Left lung (tissue), 10 donors: ENCODE measurements around the gene SPATA13. TPM values are rescaled to one million over a fixed set of nuclear protein-coding genes. Genes with fewer than 3 reads are reported as not detected.

ENCODE experiments used
- ATAC-seq: fragments of 200-7000 bp; cut with Tn5 transposase; one replicate; pipeline ENCODE4 v1.9.1; 2020; ENCODE audit warnings: moderate library complexity
- DNase-seq, 4 donors: peaks; one replicate each; pipeline ENCODE4 v3.0.0-alpha.2; 2013 to 2020
- H3K27ac ChIP-seq, 2 donors: fragments of 200-600 bp; sonication (generic) in 1 of 2; one replicate each; pipeline versions ENCODE4 v1.5.0 to v1.8.0; 2020 to 2021
- H3K27me3 ChIP-seq, 2 donors: fragments of 200-600 bp; sonication (generic) in 1 of 2; one replicate each; pipeline versions ENCODE4 v1.5.0 to v1.8.0; 2020 to 2021
- H3K36me3 ChIP-seq, 2 donors: fragments of 200-600 bp; sonication (generic) in 1 of 2; one replicate each; pipeline versions ENCODE4 v1.5.0 to v1.8.0; 2020 to 2021
- H3K4me1 ChIP-seq, 2 donors: fragments of 200-600 bp; one replicate each; pipeline ENCODE4 v1.8.0; 2021
- H3K4me3 ChIP-seq, 2 donors: fragments of 200-600 bp; sonication (generic) in 1 of 2; one replicate each; pipeline versions ENCODE4 v1.5.0 to v1.8.0; 2020 to 2021; ENCODE audit warnings: mild to moderate bottlenecking in 1 of 2
- H3K9me3 ChIP-seq, 2 donors: fragments of 200-600 bp; sonication (generic) in 1 of 2; one replicate each; pipeline versions ENCODE4 v1.5.0 to v1.8.0; 2020 to 2021
- CTCF ChIP-seq, 2 donors: fragments of 200-600 bp; sonication (generic) in 1 of 2; IDR thresholded peaks; one replicate each; pipeline versions ENCODE4 v1.5.0 to v1.8.0; 2021; ENCODE audit warnings: antibody characterized with exemption in 2 of 2
- intact Hi-C, 2 donors: fragments of 100-400 bp; cut with DNase I; formaldehyde crosslinking; loops; one replicate each; pipeline versions ENCODE4 v1.11.2 to v1.14.2; 2022
- polyA plus RNA-seq, 6 donors: library from polyadenylated mRNA; unstranded; fragments of 120-200 nt; gene quantifications; one replicate each; pipeline ENCODE4 v1.2.1, GENCODE V29; 2013; ENCODE audit not compliant: insufficient read length in 6 of 6
- total RNA-seq, 2 donors: library from RNA; stranded (reverse); fragmentation: NEBNext Ultra II Directional; extraction: Animal tissue kit (Norgen Biotek cat#: 25700); gene quantifications; one replicate each; pipeline ENCODE4 v1.2.1, GENCODE V29; 2021
- donor health status: DM: no; HTN: yes; CAD: no.
- donor health status: DM: no; HTN: no; CAD: no.

The SPATA13 gene
- total and polyA plus RNA-seq, 8 donors: 11.4 to 31.4 (median 14.7) TPM

- peak; percentile 19 for ATAC-seq
- Histone ChIP-seq H3K27me3 (no peaks in the 10 kb centered on the region), H3K4me3 (no peak overlapping the region), H3K27ac (no peak overlapping the region), H3K9me3 (no peaks in the 10 kb centered on the region), H3K36me3 (peaks cover 0 to 6% of the 10 kb centered on the region in 2 donors), H3K4me1 (peaks cover 0 to 11% of the 10 kb centered on the region in 2 donors)
- intact Hi-C loops: no loop called here
- no peak for TF ChIP-seq CTCF (IDR thresholded peaks at IDR 0.05)
- DNase-seq: no peak
Measured at GRCh38 chr13:24226762-24227161, 66.2 kb downstream of the SPATA13 start.

- intact Hi-C loops: no loop called here
- ATAC-seq (peak; percentile 72), DNase-seq (peak in 2 of 4 donors; percentile 37 to 72)
- Histone ChIP-seq H3K4me3 (no peak overlapping the region), H3K27ac (no peak overlapping the region), H3K36me3 (no peaks in the 10 kb centered on the region), H3K4me1 (peaks cover 0 to 7% of the 10 kb centered on the region in 2 donors), H3K27me3 (no peaks in the 10 kb centered on the region), H3K9me3 (no peaks in the 10 kb centered on the region)
- TF ChIP-seq CTCF (IDR thresholded peaks at IDR 0.05): peak; percentile 71 to 86
Measured at GRCh38 chr13:24228852-24229458, 68.4 kb downstream of the SPATA13 start.

- intact Hi-C loops: no loop called here
- no peak for ATAC-seq
Measured at GRCh38 chr13:24230428-24231072, 70.0 kb downstream of the SPATA13 start.

GRCh38 chr13:24231377-24231776 lies 70.9 kb downstream of the SPATA13 start:
- Histone ChIP-seq H3K27ac (no peak overlapping the region), H3K36me3 (no peaks in the 10 kb centered on the region), H3K4me1 (no peaks in the 10 kb centered on the region), H3K4me3 (no peak overlapping the region), H3K27me3 (no peaks in the 10 kb centered on the region), H3K9me3 (no peaks in the 10 kb centered on the region)
- DNase-seq (no peak), ATAC-seq (no peak)
- no peak for TF ChIP-seq CTCF (IDR thresholded peaks at IDR 0.05)
- intact Hi-C loops: no loop called here

More at GRCh38 chr13:24230428-24231072, 70.0 kb downstream of the SPATA13 start:
- Histone ChIP-seq H3K4me1 (no peaks in the 10 kb centered on the region), H3K36me3 (no peaks in the 10 kb centered on the region), H3K27ac (no peak overlapping the region), H3K4me3 (no peak overlapping the region), H3K9me3 (no peaks in the 10 kb centered on the region), H3K27me3 (no peaks in the 10 kb centered on the region)
- no peak for TF ChIP-seq CTCF (IDR thresholded peaks at IDR 0.05)
- no peak for DNase-seq

- no peak for ATAC-seq
- Histone ChIP-seq H3K27me3 (no peaks in the 10 kb centered on the region), H3K9me3 (no peaks in the 10 kb centered on the region), H3K36me3 (no peaks in the 10 kb centered on the region), H3K4me3 (no peak overlapping the region), H3K27ac (no peak overlapping the region), H3K4me1 (no peaks in the 10 kb centered on the region)
- no peak for DNase-seq
- no peak for TF ChIP-seq CTCF (IDR thresholded peaks at IDR 0.05)
- intact Hi-C loops: no loop called here
Measured at GRCh38 chr13:24232037-24232436, 71.5 kb downstream of the SPATA13 start.
